GM21576 (cell line): ENCODE results near the gene KIF21A.
"Not testable (repeated sequence)": the region's sequence is repeated elsewhere in the genome, so short reads cannot be mapped to it uniquely, and the experiment has no call there.

Experiments
- ATAC-seq: cut with Tn5 transposase; IDR thresholded peaks from one replicate; pipeline ENCODE4 v1.9.1; 2021; ENCODE audit warnings: mild to moderate bottlenecking, moderate library complexity; ENCODE audit not compliant: unreplicated experiment

Gene KIF21A, protein sequence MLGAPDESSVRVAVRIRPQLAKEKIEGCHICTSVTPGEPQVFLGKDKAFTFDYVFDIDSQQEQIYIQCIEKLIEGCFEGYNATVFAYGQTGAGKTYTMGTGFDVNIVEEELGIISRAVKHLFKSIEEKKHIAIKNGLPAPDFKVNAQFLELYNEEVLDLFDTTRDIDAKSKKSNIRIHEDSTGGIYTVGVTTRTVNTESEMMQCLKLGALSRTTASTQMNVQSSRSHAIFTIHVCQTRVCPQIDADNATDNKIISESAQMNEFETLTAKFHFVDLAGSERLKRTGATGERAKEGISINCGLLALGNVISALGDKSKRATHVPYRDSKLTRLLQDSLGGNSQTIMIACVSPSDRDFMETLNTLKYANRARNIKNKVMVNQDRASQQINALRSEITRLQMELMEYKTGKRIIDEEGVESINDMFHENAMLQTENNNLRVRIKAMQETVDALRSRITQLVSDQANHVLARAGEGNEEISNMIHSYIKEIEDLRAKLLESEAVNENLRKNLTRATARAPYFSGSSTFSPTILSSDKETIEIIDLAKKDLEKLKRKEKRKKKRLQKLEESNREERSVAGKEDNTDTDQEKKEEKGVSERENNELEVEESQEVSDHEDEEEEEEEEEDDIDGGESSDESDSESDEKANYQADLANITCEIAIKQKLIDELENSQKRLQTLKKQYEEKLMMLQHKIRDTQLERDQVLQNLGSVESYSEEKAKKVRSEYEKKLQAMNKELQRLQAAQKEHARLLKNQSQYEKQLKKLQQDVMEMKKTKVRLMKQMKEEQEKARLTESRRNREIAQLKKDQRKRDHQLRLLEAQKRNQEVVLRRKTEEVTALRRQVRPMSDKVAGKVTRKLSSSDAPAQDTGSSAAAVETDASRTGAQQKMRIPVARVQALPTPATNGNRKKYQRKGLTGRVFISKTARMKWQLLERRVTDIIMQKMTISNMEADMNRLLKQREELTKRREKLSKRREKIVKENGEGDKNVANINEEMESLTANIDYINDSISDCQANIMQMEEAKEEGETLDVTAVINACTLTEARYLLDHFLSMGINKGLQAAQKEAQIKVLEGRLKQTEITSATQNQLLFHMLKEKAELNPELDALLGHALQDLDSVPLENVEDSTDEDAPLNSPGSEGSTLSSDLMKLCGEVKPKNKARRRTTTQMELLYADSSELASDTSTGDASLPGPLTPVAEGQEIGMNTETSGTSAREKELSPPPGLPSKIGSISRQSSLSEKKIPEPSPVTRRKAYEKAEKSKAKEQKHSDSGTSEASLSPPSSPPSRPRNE (N-terminal part only)

DNA sequence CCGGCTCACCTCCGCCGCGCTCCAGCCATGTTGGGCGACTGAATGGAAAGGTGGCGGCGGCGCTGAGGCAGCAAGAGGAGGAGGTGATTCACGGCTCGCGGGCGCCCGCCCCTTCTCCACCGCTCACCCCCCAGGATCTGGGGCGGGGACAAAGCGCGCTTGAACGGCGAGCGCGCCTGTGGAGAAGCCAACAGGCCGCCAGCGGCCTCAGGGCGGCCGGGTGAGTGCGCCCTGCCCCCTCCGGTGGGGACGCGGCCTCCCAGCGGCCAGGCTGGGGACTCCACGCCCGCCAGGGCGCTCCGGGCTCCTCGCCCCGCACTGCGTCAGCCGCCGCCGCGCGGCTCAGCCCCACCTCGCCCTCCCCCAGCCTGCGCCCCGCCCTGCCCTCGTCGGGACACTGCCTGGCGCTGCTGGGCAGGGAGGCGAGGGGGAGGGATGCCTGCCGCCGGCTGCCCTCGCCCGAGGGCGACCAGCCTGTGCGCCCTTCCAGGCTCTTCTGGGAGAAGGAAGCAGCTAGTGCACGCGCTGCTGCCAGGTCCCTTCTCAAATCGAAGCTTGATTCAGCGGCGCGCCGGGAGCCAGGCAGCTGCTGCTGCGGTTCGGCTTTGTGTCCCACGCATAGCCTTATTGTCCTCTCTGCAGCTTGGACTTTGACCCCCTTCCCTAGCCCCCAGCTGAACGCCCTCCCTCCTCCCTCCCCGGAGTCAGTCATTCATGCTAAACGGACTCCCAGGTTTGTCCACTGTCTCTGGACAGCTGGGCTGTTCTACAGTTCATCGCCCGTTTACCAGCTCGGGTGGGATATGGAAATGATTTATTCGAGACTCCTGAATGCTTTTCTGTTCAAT, at the start of gene KIF21A:
Gene KIF21A (minus strand): TSS at position 40 of the 848 bp plus-strand sequence. CDS start 150 bp downstream, outside the sequence.
- ATAC-seq: peak; percentile 92

DNA sequence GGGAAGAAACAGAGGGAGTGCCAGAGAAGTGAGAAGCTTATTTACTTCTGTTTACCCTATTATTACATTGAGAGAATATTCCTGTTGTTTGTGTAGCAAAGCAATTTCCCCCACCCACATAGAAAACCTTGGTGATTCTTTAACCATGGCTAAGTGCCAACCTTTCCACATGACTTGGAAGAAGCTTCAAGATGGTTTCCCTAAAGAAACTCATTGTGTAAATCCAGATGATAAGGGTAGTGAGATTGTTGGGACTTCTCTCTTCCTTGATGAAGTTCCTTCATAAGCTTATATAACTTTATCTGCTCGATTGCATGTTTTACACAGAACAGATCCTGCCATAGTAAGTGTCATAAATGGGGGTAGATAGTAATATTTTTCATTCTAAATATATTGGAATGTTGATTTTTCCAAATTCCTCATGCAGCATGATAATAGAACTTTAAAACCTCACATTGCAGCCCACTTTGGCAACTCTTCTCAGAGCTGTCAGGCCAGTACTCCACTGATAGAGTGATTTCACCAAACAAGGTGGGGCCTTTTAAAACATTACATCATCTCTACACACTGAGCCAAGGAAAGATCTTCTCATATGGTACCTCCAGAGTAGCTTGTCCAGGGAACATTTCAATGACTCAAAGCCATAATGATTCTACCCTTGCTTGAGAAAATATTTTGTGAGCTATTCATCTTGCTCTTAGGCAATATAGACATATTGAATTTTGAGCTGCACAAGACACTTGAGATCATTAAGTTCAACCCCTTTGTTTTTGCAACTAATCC, 47.8 kb upstream of the KIF21A start:
- no peak for ATAC-seq

DNA sequence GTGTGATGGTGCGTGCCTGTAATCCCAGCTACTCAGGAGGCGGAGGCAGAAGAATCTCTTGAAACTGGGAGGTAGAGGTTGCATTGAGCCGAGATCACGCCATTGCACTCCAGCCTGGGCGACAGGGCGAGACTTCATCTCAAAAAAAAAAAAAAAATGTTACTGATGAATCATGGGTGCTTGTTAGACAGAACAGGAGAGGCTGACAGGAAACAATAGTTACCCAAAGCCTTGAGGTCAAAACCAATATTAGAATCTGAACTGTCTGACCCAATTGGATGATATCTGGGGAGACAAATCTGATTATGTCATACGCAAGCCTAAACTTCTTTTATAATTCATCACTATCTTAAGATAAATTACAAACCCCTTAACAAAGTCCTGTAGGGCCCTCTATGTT, 40.7 kb upstream of the KIF21A start:
- no peak for ATAC-seq

DNA sequence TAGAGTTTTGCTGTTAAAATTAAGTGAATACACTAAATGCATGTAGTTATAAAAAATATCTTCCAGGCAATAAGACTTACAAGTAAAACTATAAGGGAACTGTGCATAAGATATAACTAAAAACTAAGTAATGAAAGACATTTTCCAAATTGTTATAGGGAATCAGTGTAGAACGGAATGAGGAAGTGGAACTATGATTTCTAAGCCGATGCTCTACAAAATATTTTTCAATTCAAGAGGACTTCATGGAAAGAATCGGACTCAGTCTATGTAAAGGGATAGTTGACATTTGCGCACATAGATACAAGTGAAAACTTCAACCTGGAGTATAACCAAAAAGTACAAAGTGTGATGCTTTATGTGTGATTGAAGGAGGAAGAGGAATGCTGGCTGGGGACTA, 40.1 kb upstream of the KIF21A start:
- ATAC-seq: no peak

DNA sequence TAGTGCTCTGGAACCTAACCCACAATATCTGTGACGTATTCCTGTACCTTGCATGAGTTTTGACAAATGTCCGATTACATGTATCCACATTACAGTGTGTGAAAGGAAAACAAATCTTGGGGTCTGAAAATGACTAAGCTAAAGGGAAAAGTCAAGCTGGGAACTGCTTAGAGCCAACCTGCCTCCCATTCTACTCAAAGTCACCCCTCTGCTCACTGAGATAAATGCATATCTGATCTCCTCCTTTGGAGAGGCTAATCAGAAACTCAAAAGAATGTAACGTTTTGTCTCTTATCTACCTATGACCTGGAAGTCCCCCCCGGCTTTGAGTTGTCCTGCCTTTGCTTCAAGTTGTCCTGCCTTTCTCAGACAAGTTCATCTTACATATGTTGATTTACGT, 34.0 kb upstream of the KIF21A start:
- no peak for ATAC-seq

DNA sequence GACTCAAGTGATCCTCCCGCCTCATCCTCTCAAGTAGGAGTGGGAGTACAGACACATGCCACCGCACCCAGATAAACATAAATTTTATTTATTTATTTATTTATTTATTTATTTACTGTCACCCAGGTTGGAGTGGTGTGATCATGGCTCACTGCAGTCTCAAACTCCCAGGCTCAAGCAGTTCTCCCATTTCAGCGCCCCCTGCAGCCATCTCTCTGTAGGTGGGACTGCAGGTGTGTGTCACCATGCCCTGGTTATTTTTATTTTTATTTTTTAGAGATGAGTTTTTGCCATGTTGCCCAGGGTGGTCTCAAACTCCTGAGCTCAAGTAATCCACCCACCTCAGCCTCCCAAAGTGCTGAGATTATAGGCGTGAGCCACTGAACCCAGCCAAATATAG, 33.2 kb upstream of the KIF21A start:
- no peak for ATAC-seq

DNA sequence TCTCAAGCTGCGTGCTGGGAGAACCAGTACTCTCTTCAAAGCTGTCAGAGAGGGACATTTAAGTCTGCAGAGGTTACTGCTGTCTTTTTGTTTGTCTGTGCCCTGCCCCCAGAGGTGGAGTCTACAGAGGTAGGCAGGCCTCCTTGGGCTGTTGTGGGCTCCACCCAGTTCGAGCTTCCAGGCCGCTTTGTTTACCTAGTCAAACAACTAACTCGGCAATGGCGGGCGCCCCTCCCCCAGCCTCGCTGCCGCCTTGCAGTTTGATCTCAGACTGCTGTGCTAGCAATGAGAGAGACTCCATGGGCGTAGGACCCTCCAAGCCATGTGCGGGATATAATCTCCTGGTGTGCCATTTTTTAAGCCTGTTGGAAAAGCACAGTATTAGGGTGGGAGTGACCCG, 32.2 kb upstream of the KIF21A start:
- ATAC-seq: not testable (repeated sequence)

DNA sequence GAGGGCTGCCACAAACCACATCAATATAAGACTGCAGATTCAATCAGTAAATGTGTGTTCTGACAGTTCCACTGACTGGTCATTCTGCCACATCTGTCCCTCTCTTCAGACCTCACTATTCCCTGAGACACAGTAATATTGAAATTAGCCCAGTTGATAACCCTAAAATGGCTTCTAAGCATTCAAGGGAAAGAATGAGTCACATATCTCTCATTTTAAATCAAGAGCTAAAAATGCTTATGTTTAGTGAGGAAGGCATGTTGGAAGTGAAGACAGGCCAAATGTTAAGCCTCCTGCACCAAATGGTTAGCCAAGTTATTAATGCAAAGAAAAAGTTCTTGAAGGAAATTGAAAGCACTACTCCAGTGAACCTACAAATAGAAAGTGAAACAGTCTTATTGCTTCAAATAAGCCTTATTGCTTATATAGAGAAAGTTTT, 24.5 kb upstream of the KIF21A start:
- peak; percentile 78 for ATAC-seq

DNA sequence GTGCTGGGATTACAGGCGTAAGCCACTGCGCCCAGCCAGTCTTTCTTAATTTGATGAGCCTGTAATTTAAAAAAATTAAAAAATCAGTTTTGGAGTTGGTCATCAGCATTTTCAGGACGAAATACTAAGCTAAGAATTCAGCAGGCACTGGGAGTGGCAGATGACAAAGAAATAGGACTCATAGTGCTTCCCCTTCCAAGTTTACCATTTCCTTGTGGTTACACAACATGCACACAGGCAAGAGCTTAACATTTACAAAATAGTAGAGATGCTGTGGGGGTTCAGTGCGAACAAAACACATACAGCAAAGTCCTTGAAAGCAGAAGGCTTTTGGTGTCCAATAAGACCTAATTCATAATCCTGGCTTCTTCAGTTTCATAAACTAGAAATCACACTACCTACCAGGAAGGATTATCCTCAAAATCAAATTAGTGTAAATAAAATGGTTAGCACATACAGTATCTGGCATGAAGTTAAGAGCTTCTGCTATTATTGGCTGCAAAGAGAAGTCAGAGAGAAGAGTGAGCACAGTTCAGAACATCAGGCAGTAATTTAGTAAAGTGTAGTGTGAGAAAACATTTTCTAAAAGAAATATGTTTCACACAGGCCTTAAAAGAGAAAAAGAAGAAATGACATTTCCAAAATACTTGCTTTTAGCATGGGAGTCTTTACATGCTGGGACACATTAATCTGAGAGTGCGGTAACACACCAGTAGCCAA, 22.2 kb upstream of the KIF21A start:
- ATAC-seq: no peak

DNA sequence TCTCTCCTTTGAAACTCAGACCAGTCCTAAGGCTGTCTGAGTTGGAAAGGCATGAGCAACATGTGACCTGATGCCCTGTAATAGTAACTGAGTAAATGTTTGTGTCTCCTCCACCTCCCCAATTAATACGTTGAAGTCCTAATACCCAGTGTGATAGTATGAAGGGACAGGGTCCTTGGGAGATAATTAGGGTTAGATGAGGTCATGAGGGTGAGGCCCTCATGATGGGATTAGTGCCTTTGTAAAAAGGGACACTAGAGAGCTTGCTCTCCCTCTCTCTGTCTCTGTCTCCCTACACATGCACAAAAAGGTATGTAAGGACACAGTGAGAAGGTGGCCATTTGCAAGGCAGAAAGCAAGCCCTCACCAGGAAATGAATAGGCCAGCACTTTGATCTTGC, 18.1 kb upstream of the KIF21A start:
- no peak for ATAC-seq

DNA sequence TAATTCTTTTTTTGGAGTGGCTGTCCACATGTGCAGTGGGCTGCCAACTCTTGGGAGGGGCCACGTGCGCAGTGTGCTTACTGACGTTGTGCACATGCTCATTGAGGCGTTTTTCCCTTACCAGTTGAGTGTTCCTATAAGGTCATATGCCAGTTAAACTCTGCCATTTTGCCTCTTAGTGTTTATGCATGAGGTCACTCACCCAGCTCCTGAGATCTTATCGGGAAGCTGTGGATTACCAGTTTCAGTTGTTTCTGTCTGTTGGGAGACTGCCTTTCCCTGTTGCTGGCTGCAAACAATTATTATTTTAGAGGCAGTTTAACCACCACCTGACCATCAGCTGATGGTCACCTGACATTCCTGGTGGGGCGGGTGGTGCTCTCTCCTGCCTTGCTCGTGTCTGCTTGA, 16.1 kb upstream of the KIF21A start:
- no peak for ATAC-seq

DNA sequence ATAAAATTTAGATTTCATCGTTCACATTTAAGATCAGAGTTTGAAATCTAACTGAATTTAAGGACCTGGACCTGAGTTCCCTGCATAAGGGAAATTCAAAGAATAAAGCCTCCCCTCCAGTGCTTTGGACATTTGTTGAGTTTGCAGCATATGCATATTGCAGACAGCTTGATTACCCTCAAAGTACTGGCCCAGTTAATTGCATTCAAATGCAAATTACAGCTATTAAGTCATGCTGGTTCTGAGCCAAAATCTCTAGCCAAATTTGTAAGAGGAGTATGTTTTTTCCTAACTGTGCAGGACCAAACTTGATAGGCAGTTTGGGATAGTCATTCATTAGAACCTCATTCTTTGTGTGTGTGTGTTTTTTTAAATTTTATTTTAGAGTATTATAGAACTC, 9.1 kb upstream of the KIF21A start:
- no peak for ATAC-seq

DNA sequence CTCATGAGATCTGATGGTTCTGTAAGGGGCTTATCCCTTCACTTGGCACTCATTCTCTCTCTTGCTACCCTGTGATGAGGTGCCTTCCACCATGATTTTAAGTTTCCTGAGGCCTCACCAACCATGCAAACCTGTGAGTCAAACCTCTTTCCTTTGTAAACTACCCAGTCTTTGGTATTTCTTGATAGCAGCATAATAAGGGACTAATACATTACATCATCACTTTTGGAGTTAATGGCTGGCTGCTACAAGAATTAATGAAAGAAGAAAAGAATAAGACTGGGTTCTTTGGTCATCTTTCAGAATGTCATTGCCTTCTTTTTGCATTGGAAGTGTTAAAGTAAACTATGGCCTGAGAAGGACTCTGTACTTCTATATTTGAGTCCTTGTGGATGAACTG, 5.1 kb upstream of the KIF21A start:
- ATAC-seq: no peak

DNA sequence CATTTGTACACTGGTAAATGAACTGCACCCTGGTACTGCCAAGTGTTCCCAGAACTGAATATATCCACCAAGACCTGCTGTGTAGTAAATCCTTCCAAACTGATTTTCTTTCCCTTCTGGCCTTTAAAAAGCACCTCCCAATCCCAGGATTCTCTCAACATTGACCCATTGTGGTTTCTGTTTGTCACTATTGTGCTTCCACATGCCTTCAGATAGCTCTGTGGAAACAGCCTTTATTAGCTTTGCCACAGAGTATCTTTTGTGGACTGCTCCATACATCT, 949 bp upstream of the KIF21A start:
- ATAC-seq: no peak

DNA sequence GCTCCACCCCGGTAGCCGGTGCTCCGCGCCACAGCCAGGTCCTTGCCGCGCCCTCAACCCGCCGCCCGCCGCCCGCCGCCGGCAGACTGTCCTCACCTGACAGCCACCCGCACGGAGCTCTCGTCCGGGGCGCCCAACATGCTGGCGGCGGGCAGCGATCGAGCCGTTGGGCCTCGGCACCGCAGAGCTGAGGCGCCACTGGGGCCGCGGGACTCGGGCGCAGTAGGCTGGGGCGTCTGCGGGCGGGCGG, 164 bp downstream of the KIF21A start:
- peak; percentile 29 for ATAC-seq

DNA sequence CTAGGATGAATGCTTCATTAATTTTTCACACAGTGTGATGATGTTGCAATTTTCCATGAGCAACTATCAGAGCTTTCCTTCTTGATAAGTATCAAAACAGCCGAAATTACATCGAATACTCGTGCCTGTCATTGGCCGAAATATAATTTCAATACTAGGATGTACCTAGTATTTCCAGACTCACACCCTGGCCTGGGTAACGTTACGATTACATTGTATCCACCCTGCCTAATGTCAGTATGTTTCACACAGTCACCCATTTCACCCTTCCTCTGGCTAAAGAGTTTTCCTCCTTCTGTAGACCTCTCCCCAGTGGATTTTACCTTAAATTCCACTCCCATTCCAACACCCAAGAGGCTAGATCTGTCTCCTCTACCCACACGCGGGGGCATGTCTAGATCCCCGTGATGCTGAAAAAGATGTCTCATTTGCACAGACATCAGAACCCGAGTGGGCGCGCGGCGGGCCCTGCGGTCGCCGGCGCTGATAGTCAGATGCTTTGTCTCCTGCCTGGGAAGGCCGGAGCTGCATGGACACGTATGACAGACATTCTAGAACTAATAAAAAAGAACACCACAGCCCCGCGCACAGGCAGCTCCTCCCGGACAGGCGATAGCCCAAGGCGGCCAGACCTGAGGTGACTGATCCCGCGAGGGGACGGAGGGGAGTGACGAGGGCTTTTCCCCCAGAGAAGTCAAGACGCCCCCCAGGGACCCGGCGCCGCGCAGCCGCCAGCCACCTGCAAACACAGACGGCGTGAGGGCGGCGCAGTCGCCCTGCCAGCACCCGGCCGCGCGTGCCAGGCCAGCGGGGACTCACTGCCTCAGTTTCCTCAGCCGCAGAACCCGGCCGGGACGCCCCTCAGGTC, 723 bp downstream of the KIF21A start:
- peak; percentile 34 for ATAC-seq

DNA sequence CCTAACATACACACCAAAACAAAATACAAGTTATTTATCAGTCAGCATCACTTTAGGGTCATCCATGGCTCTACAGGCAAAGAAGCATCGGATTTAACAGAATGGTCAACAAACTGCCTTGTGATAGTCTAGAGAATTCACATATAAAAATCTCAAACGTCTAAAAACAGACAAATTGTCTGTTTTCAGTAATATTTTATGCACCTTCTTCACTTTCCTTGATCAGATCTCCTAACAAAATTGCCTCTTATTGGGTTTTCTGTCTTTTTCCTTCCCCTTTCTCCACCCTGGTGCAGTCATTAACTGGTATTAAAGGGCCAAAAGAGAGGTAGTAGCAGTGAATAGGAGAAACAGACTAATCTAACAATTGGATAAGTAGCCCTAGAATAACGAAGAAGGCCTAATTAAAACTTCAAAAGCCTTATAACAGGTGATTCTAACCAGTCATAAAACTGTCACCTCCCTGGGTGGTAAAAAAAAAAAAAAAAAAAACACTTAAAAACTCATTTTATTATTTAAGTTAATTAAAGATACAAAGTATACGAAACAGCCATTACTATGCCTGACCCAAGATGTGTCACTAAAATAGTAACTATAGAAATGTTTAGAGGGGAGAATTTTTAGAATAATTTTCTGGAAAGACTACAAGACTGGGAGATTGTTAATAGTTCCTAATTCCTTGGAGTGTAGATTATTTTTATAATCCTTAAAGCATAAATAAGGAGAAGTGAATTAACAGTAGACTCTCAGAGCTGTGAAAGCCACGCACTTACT, 1.5 kb downstream of the KIF21A start:
- no peak for ATAC-seq

DNA sequence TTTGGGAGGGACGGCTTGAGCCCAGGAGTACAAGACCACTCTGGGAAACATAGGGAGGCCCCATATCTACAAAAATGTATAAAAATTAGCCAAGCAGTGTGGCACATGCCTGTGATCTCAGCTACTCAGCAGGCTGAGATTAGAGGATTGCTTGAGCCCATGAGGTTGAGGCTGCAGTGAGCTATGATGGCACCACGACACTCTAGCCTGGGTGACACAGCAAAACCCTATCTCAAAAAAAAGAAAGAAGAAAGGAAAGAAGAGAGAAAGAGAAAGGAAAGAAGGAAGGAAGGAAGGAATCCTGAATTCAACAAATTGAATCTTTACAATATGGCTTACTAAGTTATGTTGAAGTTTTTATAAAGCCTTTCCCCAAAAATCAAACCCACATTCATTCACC, 2.1 kb downstream of the KIF21A start:
- ATAC-seq: no peak
